Psoas muscle (tissue), 8 donors: ENCODE results near the gene SLC15A4. TPM values are rescaled to one million over a fixed set of nuclear protein-coding genes. Genes with fewer than 3 reads are reported as not detected.
A peak's percentile ranks its signal among the peaks of the same experiment; 100 is the strongest.

Experiments used
- ATAC-seq, 4 donors: fragments of 200-7000 bp; cut with Tn5 transposase; one replicate each; pipeline ENCODE4 v1.9.1; 2020; ENCODE audit warnings: moderate library complexity in 3 of 4, mild to moderate bottlenecking in 2 of 4
- DNase-seq, 2 donors: peaks; one replicate each; pipeline ENCODE4 v3.0.0-alpha.2; 2020
- H3K27ac ChIP-seq: fragments of 200-600 bp; one replicate; pipeline ENCODE4 v1.8.0; 2022
- H3K27me3 ChIP-seq, 3 donors: fragments of 200-600 bp in 1 of 3; one replicate each; pipeline versions ENCODE4 v1.6.1 to v1.8.0; 2013 to 2022; ENCODE audit warnings: low read length in 2 of 3, mild to moderate bottlenecking in 2 of 3, moderate library complexity in 1 of 3; ENCODE audit not compliant: insufficient read depth in 3 of 3
- H3K36me3 ChIP-seq, 2 donors: fragments of 200-600 bp in 1 of 2; one replicate each; pipeline versions ENCODE4 v1.6.1 to v1.8.0; 2013 to 2022; ENCODE audit warnings: low read depth in 1 of 2, mild to moderate bottlenecking in 1 of 2, moderate library complexity in 1 of 2; ENCODE audit not compliant: insufficient read depth in 1 of 2
- H3K4me1 ChIP-seq: fragments of 200-600 bp; one replicate; pipeline ENCODE4 v1.8.0; 2022
- H3K4me3 ChIP-seq: fragments of 200-600 bp; one replicate; pipeline ENCODE4 v1.8.0; 2022; ENCODE audit warnings: mild to moderate bottlenecking
- H3K9me3 ChIP-seq: fragments of 200-600 bp; one replicate; pipeline ENCODE4 v1.8.0; 2022
- WGBS, 3 donors: extraction: QIAGEN DNeasy Blood & Tissue Kit; methylation state at CpG; one replicate each; pipeline versions ENCODE4 v1.1.6 to v1.1.7; 2013; 5-methylcytosine and 5-hydroxymethylcytosine counted together
- intact Hi-C, 2 donors: fragments of 100-400 bp; cut with DNase I; formaldehyde crosslinking; loops; one replicate each; pipeline versions ENCODE4 v1.11.0 to v1.14.2; 2022
- polyA plus RNA-seq, 3 donors: library from polyadenylated mRNA; stranded (reverse); fragments of 200-250 nt; gene quantifications; one replicate each; pipeline ENCODE4 v1.2.3, GENCODE V29; 2013
- total RNA-seq, 4 donors: library from RNA; stranded (reverse); fragmentation: NEBNext Ultra II Directional in 2 of 4; extraction: Animal tissue kit (Norgen Biotek cat#: 25700) in 2 of 4; gene quantifications; one replicate each; pipeline versions ENCODE4 v1.2.1 to v1.2.4, GENCODE V29; 2021 to 2023
- TF ChIP-seq, protein P1 (sequence below): fragments of 200-600 bp; IDR thresholded peaks from one replicate; pipeline ENCODE4 v1.8.0; 2022; ENCODE audit warnings: antibody characterized with exemption
- donor health status: healthy with polysubstance abuse.
- donor health status: DM: no; HTN: no; CAD: no; lungs with moderate emphysema.
- donor health status: Bipolar disorder and iron deficiency.
- donor health status: healthy.
- donor health status: DM: yes; HTN: yes; CAD: no.
- donor health status: DM: no; HTN: no; CAD: no.
- donor health status: DM: no; HTN: no; CAD: no.
- donor health status: DM: yes; HTN: yes; CAD: no.

Gene SLC15A4
- total and polyA plus RNA-seq, 7 donors = 21.9 to 54.0 (median 30.2) TPM

DNA sequence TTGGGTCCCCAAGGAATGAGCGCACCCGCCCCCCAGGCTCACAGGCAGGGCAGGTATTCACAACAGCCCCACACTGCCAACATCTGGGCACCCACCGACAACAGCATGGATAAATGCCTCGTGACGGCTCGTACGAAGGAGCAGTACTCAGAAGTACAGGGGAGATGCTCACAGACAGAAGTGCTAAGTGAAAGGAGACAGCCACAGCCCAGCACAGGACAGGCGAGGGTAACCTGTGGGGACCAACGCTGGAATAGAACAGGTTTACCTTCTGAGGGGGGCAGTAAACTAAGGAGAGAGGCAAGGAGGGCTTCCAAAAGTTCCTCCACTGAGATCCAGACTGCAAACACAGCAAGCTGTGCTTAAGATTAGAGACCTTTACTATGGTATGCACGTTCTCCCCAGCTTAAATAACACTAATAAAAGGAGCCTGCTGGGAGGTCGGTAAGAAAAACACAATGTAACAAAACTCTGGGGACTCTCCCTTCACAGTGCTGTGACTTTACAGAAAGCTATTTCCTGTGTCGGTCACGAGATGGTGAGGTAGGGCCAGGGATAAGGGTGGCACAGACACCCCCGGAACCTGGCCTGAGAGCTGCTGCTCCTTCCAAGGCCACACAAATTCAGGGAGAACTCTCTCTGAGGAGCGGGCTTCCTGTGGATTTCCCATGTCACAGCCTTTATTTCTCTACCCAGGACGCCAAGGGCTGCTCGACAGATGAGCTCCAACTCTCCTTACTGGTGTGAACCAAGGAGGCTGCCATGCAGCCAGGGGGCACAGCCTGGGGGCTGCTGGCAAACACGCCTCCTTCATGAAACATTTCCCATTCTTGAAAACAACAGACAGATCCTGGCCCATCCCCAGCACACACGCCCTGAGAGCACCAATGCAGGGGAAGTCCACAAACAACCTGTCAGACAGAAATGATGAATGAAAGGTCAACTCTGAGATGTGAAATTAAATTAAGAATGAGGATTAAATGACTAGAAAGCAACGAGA, 26.3 kb downstream of the SLC15A4 start:
- no peak overlapping the region for H3K4me3 ChIP-seq
- no peaks in the 10 kb centered on the region for H3K27me3 ChIP-seq
- H3K4me1 ChIP-seq = peaks cover 61% of the 10 kb centered on the region
- no peaks in the 10 kb centered on the region for H3K9me3 ChIP-seq
- intact Hi-C loops = loop anchor here in 1 of 2 donors (2.0 kb wide), 1 partner anchor 25 kb away; the partner anchor contains the start of gene SLC15A4
- peaks cover 6 to 76% of the 10 kb centered on the region in 2 donors for H3K36me3 ChIP-seq
- whole genome bisulfite sequencing, 3 donors = 54 to 73% (median 55%) methylated on average over 20 of the region's 20 CpGs
- TF ChIP-seq, protein P1, sequence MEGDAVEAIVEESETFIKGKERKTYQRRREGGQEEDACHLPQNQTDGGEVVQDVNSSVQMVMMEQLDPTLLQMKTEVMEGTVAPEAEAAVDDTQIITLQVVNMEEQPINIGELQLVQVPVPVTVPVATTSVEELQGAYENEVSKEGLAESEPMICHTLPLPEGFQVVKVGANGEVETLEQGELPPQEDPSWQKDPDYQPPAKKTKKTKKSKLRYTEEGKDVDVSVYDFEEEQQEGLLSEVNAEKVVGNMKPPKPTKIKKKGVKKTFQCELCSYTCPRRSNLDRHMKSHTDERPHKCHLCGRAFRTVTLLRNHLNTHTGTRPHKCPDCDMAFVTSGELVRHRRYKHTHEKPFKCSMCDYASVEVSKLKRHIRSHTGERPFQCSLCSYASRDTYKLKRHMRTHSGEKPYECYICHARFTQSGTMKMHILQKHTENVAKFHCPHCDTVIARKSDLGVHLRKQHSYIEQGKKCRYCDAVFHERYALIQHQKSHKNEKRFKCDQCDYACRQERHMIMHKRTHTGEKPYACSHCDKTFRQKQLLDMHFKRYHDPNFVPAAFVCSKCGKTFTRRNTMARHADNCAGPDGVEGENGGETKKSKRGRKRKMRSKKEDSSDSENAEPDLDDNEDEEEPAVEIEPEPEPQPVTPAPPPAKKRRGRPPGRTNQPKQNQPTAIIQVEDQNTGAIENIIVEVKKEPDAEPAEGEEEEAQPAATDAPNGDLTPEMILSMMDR = no peak
- DNase-seq (peak in 1 of 2 donors; percentile 52), ATAC-seq (peak in 3 of 4 donors; percentile 39 to 50 (median 47))
- peak overlapping the region; percentile 78 for H3K27ac ChIP-seq

DNA sequence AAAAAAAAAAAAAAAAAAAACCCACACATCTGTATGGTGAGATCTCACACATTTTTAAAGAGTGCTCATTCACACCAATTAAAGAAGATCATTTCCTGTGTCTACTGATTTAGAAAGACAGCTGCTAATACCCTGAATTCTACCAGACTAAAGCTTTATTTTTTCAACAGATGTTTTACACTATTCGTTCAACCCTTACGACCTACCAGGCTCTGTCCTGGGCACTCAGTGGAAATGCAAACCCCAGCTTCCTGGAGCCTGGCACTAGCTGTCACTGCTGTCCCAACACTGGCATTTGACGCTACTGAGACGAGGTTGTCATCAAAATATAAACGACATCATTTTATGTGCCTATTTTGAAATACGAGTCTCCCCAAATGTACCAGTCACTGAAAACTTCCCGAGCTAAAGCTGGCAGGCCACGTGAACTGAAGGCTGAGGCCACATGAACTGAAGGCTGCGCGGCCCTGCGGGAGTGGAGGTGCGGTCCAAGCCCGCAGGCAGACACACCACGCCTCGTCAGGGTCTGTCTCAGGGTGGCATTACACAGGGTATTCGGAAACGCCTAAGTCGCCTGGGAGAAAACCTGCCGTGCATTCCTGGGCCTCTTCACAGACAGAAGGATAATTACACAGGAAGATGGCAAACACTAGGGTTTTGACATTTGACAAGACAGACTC, 27.2 kb downstream of the SLC15A4 start:
- no peaks in the 10 kb centered on the region for H3K9me3 ChIP-seq
- H3K4me1 ChIP-seq = peaks cover 55% of the 10 kb centered on the region
- 32 to 60% (median 35%) methylated on average over 19 of the region's 19 CpGs for WGBS, 3 donors
- H3K4me3 ChIP-seq = no peak overlapping the region
- intact Hi-C loops = loop anchor here in 1 of 2 donors (2.0 kb wide), 1 partner anchor 26 kb away; the partner anchor contains the start of gene SLC15A4
- DNase-seq (peak in 1 of 2 donors; percentile 79), ATAC-seq (peak; percentile 64 to 80 (median 76))
- TF ChIP-seq, protein P1 = no peak
- peaks cover 6 to 84% of the 10 kb centered on the region in 2 donors for H3K36me3 ChIP-seq
- no peaks in the 10 kb centered on the region for H3K27me3 ChIP-seq
- H3K27ac ChIP-seq = peak overlapping the region; percentile 78

DNA sequence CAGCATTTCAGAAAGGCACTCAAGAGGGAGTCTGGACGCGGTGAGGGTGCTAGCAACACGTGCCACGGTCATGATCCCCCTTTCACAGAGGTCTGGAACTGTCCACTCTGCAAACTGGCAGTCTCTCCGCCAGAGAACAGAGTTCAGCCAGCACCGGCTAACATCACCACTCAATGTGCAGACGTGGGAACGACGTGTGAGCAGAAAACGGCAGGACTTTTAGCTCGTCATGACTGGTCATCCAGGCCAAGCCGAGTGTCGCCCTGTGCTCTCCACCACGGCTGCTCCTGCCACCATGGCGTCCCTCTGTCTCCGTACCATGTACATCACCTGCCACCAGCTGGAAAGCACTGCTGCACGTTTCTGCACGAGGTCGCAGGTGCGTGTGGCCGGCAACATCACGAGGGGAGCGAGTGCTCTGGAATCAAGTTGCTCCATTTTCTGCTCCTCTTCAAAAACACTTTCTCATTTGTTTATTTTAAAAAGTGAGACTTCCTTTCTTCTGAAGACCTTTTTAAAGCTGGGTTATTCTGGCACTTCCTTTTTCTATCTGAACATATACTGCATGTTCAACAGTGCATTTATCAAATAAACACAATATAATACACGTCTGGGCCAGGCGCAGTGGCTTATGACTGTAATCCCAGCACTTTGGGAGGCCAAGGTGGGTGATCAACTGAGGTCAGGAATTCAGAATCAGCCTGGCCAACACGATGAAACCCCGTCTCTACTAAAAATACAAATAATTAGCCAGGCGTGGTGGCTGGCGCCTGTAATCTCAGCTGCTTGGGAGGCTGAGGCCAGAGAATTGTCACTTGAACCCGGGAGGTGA, 28.0 kb downstream of the SLC15A4 start:
- DNase-seq (peak in 1 of 2 donors; percentile 26), ATAC-seq (peak in 1 of 4 donors; percentile 1)
- Histone ChIP-seq H3K9me3 (no peaks in the 10 kb centered on the region), H3K36me3 (peaks cover 6 to 81% of the 10 kb centered on the region in 2 donors), H3K27me3 (no peaks in the 10 kb centered on the region), H3K4me3 (no peak overlapping the region), H3K27ac (peak overlapping the region; percentile 78), H3K4me1 (peaks cover 48% of the 10 kb centered on the region)
- TF ChIP-seq, protein P1 = no peak
- intact Hi-C loops = loop anchor here in 1 of 2 donors (2.0 kb wide), 1 partner anchor 27 kb away; the partner anchor contains the start of gene SLC15A4
- 70 to 83% (median 78%) methylated on average over 30 of the region's 30 CpGs for WGBS, 3 donors
